PC-9 (cell line): ENCODE measurements around the gene AQP4.

Source experiments
- CTCF ChIP-seq: fragments of 200-600 bp; sonication (generic); conservative IDR thresholded peaks from 2 replicates; pipeline ENCODE4 v1.6.1; 2017; ENCODE audit warnings: mixed run types, antibody characterized with exemption, mild to moderate bottlenecking, moderate library complexity
- EZH2 ChIP-seq: fragments of 200-600 bp; sonication (generic); IDR thresholded peaks from 2 replicates; pipeline ENCODE4 v1.8.0; 2017; ENCODE audit warnings: antibody characterized with exemption, low read depth

GRCh38 chr18:26832302-26832701, 33.2 kb downstream of the AQP4 start:
- TF ChIP-seq CTCF, result no peak
- TF ChIP-seq EZH2, result no peak
